ENCODE data around the gene STKLD1.

Gene STKLD1

DNA sequence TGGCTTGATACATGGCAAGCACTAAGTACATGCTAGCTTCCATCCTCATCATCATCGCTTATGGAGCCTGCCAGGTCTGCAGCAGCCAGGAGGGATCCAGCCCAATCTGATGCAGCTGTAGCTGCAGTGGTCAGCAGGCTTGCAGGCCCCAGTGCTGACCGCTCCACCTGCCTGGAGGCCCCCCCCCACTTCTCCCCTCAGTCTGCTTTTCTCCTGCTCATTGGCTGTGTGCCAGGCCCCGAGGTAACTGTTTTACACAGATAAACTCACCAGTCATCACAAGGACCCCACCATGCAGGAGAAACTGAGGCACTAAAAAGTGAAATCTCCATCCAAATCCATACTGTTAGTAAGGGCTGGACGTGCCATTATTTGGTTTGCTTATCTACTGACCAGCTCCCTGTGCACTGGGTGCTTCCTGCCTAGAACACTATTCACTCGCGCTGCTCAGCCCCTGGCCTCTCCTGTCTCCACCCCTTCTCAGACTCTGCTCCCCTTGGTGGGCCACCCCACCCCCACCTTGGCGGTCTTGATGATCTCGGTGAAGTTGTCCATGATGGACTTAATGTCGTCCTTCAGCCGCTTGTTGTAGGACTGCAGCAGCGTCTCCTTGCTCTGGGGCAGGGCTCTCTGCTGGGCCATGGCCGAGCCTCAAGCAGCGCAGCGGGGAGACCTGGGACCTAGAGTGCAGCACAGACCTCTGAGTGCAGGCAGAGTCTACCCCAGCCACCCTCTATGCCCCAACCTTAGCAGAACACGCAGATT is 30.0 kb upstream of the STKLD1 start:
- DNase-seq: no peak

DNA sequence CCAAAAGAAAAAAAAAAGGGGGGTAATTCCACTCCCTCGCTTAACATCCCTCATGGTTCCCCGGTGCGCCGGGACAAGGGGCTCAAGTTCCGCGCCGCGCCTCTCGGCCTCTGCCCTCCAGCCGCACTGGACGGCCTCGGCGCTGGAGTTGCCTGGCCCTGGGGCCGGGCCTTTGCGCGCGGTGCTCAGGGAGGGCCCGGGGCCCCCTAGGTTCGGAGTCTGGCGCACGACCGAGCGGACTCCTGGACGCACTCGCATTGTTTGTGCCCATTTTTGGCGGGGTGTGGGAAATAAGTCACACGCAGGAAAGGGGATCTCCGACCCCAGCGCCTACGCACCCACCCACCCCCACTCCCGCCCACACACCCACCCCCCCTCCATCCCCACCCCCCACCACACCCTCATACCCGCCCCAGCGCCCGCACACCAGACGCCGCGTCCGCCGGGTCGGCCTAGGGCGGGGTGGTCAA is 28.6 kb upstream of the STKLD1 start:
- DNase-seq: peak; percentile 41

DNA sequence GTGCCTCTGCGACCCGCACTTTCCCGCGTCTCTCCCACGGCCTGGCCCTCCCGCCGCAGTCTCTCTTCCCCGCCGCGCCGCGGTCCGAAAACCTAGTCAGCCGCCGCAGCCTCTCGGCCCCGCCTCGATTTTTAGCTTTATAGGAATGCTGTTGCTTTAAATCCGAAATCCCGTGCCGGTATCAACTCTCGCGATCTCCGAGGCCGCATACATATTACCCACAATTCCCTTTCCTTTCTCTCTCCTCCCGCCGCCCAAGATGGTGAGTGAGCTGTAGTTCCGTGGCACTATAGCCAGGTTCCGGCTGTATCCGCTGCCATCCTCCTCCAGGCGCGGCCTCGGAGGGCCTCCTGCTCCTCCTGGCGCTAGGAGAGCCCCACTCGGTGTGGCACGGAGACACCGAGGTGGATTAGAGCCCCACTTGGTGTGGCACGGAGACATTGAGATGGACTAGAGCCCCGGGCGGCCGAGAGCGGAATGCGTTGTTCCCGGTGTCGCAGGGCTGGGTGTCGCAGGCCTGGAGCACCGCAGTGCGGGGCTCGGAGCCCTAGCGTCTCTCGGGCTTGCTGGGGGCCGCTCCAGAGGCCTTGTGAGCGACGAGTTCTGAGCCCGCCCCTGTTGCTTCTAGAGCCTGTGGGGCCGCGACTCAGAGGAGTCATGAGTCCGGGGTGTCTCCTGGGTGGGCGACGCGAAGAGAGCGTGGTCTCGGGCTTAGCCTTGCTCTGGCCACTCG is 28.0 kb upstream of the STKLD1 start, which contains the start of the genes MED22 and RPL7A:
Gene MED22, minus strand, starts transcription at position 147 of the 733 bp plus-strand sequence. CDS start 1,469 bp downstream, outside the sequence.
Gene RPL7A, plus strand, starts transcription at position 234 of the 733 bp plus-strand sequence. Its CDS starts 26 bp downstream, at position 260.
- peak; percentile 91 for DNase-seq

DNA sequence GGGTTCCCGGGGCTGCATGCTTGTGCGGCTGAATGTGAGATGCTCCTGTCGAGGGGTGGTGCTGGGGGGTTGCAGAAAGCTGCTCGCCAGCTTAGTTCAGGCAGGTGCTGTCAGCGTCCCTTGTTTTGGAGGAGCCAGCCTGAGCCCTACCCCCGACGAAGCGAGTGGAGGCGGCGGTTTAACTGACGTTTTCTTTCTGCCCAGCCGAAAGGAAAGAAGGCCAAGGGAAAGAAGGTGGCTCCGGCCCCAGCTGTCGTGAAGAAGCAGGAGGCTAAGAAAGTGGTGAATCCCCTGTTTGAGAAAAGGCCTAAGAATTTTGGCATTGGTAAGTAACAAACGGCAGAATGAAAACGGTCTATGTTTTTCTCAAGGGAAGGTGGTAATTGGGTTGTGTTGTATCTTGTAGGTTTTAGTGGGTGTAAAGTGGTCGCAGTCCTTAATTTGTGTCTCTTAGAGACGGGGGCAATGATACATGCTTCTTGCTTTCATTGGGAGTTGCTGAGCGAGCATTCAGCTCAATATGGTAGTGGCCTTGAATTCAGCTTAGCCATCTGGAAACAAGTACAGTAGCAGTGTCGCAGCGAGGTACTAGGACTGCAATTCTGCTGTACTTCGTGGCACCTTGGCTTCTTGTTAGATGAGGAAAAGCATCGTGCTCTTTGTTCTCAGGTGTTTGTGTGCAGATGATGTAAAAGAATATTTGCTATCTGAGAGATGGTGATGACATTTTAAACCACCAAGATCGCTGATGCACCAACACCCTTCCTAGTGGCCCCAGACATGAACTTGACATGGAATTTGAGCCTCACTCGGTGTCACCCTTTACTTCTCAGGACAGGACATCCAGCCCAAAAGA is 27.2 kb upstream of the STKLD1 start:
- DNase-seq: no peak

DNA sequence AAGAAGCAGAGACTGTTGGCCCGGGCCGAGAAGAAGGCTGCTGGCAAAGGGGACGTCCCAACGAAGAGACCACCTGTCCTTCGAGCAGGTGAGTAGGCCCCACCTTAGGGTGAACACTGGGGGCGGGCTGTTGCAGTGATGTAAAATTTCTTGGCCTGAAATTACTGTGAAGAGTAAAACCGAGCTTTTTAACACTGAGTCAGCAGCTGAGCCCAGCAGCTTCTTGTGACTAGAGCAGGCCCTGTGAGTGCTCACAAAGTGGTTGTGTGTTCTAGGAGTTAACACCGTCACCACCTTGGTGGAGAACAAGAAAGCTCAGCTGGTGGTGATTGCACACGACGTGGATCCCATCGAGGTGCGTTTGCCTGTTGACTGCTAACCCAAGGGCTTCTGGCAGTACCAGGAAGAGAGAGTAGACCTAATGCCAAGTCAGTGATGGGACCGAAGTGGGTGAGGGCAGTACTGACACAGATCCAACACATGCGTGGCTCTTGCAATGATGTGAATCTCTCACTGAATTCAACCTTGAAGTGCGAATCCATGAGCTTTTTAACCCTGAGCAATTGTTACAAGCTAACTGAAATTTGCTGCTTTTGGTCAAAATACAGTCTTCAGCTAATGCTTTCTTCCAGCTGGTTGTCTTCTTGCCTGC is 26.1 kb upstream of the STKLD1 start:
- no peak for DNase-seq

DNA sequence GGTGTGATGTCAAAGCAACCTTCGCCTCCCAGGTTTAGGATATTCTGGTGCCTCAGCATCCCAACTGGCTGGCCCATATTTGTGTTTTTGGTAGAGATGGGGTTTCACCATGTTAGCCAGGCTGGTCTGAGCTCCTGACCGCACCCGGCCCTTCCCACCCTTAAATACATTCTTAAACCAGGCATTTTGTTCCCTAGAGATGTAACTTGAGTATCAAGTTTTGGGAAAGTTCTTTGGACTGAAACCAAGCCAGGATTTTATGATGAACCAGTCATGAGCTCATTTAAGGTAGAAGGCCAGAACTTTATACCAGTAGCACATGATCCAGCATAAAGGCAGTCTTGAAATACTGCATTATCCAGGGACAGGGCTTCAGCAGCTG is 24.6 kb upstream of the STKLD1 start:
- DNase-seq: no peak

DNA sequence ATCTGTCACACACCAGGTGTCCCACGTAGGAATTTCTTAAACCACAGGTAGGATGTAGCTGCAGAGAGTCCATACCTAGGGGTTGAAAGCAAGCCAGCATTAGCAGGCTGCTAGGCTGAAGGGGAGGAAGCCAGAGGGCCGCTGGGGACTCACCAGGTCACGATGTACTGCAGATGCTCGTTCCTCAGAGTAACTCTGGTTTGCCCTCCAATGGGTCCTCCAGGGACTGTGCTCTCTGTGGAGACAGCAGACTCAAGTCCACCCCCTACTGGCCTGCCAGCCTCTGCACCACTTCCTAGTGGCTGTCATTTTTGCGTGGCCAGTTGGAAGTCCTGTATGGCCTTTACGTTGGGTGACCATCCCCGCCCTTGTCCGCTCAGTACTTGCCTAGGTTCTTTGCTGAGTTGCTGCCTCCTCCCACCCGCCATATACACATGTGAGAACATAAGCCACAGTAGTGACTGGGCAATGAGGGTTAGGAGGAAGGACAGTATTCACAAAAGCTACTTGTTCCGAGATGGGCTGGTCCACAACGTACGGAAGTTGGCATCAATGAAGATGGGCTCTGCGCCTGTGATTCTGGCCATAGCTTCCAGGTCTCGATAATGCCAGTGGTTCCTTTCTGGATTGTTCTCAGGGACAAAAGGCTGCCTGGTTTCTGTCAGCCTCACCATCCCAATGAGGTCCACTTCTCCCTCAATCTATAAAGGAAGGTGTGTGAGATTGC is 24.1 kb upstream of the STKLD1 start:
- DNase-seq: peak; percentile 40

DNA sequence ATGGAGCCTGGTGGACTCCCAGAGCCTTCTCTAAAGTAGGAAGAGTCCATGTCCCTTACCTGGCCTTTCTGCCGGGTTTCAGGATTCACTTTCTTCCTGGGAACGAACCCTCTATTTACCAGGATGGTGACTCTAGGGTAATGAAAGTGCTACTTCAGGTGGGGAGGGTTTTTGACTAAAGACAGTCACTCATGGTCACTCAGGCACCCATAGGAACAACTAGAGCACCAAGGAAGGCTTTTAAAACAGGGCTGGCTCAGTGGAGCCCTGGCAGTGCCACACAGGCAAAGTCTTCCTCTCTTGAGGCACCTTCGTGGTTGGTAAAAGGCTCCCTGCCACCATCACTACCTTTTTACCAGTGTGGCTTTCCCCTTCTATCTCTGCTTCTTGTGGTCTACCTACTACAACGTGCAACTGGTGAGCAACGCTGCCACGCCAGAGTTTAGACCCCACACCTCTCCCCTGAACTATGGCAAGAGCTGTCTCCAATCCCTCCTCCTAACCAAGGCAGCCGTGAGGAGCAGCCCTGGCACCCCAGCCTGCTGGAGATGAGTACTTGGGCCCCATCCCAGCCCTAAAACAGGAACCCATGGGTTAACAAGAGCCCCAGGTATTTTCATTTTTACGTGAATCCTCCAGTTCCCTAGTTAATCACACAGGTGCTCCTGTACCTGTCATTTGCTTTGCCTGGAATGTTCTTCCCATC is 23.4 kb upstream of the STKLD1 start:
- DNase-seq: no peak

DNA sequence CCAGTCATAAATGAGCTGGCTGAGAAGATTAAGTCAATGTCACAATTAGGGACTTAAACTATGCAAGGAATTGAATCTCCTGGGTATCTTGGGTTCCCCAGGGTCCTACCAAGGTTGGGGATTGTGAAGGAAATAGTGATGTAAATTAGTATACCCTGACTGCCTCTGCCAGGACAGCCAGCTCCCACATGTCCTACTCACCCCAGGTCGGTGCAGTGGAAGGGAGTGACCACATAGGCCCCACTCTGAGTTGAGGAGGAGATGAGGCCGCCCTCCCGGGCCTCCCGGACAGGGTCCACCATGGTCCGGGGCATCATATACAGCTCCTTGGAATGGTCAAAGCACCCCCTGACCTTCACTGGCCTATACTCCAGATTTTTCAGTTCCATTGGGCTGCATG is 22.6 kb upstream of the STKLD1 start:
- DNase-seq: no peak

DNA sequence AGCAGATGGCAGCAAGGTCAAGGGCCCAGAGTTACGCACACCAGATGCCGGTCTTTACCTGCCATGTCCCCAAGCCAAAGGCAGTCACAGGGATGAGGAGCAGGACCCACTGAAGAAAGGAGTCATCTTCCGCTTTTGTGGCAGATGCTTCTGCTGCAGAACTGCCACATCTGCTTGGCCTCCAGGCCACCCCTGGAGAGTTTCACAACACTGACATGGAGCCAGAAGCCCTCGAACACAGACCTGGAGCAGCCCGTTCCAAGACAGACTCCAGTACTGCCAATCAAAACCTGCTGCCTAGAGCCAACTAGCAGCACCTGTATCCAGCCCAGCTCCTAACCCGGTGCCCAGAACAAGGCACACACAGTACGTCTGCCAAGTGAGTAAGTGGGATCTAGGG is 21.4 kb upstream of the STKLD1 start:
- DNase-seq: no peak

DNA sequence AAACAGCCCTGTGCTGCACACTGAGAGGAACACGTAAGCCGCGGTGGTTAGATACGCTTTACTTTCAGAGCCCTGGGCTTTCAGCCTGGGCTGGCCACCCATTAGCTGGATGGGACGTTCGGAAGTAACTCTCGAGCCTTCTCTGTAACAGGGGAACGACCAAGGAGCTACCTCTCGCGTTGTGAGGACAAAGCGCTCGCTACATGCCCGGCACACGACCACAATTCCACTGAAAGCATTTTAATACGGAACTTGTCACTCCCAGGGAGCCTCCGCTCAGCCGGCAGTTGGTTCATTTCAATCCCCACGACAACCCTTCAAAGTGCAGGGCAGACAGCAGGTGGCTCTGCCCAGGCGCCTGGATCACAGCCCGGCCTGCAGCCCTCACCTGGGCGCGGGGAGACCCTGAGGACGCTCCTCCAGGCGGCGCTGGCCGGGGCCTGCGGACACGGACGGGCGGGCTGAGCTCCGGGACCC is 20.2 kb upstream of the STKLD1 start:
- no peak for DNase-seq

DNA sequence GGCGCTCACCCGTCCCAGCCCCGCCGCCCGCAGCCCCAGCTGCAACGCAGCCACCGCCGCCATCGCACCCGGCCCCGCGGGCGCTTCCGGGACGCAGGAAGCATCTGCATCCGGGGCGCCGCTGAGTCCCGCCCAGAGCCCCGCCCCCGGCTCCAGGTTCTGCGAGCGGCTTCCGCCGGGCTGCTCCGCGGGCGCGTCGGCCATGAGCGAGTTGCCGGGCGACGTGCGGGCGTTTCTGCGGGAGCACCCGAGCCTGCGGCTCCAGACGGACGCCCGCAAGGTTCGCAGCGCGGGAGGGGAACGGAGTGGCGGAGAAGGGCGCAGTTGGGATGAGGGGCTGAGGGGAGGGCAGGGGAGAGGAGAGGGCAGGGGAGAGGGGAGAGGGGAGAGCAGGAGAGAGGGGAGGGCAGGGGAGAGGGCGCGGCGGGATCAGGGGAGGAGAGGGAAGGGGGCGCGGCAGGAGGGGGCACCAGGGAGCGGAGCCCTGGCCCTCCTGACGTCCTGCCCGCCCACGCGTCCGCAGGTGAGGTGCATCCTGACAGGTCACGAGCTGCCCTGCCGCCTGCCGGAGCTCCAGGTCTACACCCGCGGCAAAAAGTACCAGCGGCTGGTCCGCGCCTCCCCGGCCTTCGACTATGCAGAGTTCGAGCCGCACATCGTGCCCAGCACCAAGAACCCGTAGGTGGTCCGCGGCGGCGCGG is 19.6 kb upstream of the STKLD1 start, which contains the start of the genes SURF1 and SURF2:
Gene SURF1, minus strand, starts transcription at position 97 of the 701 bp plus-strand sequence. Its CDS starts 34 bp downstream, at position 63.
Gene SURF2, plus strand, starts transcription at position 160 of the 701 bp plus-strand sequence. Its CDS starts 43 bp downstream, at position 203.
- peak; percentile 95 for DNase-seq

DNA sequence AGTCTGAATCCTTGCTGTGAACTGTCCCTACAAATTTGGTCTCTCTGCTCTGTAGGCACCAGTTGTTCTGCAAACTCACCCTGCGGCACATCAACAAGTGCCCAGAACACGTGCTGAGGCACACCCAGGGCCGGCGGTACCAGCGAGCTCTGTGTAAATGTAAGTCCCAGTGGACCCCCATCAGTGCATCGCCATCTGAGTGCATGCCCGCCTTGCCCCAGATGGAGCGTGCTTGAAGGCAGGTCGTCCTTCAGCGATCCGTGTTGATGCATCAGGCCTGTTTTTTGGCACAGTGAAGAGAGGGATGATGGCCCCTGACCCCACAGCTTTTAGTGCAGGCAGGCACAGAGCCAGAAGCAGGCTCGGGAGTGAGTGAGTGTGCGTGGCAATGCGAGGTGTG is 18.5 kb upstream of the STKLD1 start:
- no peak for DNase-seq

DNA sequence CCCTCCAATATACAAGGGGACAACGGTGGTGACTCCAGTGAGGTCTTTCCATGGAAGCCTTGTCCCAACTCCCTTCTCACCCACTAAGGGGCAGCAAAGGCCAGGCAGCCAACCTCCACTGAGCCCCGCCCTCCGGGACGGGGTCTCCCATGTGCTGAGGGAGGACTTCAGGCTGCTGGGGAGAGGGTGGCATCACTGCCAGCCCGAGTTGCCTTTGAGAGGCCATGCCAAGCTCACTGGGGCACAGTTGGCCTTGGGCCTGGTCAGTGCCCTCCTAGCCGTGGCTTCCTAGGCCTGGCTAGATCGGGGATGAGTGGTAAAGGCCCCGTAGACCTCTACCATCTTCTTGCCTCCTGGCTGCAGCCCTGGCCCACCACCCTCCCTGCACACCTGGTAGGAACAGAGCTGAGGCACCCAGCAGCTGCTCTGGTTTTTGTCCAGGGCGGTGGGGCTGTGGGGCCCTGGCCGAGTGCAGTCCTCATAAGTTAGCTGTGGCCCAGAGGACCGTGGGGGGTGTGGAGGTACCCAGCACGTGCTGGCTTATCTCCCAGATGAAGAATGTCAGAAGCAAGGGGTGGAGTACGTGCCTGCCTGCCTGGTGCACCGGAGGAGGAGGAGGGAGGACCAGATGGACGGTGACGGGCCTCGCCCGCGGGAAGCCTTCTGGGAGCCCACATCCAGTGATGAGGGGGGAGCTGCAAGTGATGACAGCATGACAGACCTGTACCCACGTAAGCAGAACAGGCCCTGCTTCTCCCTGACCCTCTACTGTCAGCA is 16.6 kb upstream of the STKLD1 start:
- DNase-seq: peak; percentile 53

DNA sequence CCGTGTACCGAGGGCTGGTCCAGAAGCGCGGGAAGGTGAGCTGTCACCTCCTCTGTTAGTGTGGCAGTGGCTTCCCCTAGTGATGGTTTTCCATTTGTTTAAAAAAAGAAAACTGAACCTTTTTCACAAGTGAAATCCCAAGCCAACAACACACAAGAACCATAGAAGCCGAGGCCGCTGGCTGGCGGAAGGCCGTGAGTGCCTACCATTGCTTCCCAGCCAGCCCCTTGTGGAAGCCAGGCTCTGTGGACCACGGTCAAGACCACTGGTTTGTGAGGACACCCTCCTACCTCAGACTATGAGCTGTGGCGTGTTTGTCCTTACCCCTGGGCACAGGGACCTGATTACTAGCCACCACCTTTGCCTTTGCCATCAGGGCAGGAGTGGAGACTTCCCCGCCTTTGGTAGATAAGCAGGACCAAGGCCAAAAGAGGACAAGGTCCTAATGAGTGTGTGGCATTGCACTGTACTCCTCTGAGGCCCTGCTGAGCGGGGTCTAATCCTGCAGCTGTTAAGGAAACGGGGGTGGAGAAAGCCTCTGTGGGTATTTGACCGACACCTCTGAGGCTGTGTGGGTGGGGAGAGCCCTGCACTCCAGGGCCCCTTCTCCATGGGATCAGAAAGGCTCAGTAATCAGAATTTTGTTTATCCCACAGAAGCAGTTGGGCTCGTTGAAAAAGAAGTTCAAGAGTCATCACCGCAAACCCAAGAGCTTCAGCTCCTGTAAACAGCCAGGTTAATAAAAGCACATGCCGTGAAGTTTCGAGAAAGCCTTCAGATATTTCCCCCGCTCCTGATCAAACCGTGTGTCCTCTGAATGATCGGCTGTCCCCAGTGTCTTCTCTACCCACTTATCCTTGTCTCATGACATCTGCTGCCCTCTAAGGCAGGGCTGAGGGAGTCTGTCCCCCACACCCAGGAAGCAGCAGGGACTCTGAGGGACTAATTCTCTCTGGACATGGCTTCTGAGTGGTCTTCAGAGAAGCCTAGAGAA is 15.5 kb upstream of the STKLD1 start:
- no peak for DNase-seq

DNA sequence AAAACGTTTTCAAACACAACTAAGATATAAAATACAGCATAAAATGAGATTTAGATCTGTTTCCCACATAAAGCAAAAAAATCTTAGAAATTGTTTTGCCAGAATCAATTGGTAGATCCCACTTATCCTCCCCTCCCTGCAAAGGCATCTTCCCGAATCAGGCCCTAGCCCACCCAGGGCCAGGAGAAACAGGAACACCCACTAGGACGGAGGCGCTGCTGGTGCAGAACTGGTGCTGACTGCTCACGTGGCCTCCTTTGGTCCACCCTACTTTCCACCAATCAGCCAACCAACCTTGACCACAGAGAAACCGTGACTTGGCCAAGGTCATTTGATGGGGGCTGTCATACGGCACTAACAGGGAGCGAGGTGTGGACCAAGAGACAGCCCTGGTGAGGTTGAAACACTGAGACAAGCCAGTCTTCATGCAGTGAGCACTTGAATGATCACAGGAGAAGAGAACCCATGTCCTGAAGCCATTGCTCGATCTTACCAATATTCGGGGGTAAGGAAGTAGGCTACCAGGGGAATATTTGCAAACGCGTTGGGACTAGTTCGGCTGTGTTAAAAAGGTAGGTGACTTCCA is 14.6 kb upstream of the STKLD1 start:
- no peak for DNase-seq

DNA sequence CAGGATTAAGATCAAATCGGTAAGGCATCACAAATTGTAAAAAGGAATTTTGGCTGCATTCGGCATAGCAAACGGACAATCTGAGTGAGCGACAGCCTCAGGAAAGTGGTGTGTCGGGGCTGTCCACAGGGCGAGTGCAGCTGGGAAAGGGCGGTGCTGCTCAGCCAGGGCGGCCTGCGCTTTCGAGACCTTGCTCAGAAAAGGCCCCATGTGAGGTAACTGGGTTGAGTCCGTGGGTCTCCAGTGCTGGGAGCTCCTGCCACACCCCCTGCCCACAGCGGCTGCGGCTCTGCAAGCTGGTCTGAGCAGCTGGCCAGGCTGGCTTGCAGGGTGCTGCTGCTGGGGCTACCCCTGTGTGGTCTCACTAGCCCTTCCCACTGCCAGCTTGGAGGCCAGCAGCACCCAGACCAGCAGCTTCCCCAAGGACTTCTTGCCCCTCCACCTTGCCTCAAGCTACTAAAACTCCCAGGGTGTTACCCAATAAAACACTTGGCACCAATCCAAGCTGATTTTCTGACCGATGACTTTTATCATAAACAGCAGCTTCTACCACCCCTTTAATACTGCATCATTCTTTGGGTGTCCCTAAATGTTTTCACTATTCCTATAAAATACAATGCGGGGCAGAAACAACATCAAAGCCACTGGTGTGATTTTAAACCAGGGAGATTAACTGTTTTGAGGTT is 13.7 kb upstream of the STKLD1 start:
- DNase-seq: no peak
